HAP-1 (cell line): ENCODE results near the gene DOCK4.
A peak's percentile ranks its signal among the peaks of the same experiment; 100 is the strongest.

ENCODE experiments used
- DNase-seq, 2 experiments: peaks; one replicate each; pipeline ENCODE4 v3.0.0-alpha.2; 2016 to 2020; ENCODE audit warnings: low spot score in 2 of 2
- H3K27me3 ChIP-seq: fragments of 250-450 bp; sonication (Bioruptor Pico); 2 replicates; pipeline ENCODE4 v1.5.1; 2020; ENCODE audit warnings: low read depth, mild to moderate bottlenecking, moderate library complexity
- H3K36me3 ChIP-seq: fragments of 250-450 bp; sonication (Bioruptor Pico); replicated peaks from 2 replicates; pipeline ENCODE4 v1.5.1; 2020; ENCODE audit warnings: mild to moderate bottlenecking
- H3K4me1 ChIP-seq: fragments of 250-450 bp; sonication (Bioruptor Pico); 2 replicates; pipeline ENCODE4 v1.5.1; 2020; ENCODE audit warnings: mild to moderate bottlenecking
- H3K4me3 ChIP-seq: fragments of 250-450 bp; sonication (Bioruptor Pico); 2 replicates; pipeline ENCODE4 v1.5.1; 2020; ENCODE audit warnings: mild to moderate bottlenecking, moderate library complexity
- H3K9me3 ChIP-seq: fragments of 250-450 bp; sonication (Bioruptor Pico); 2 replicates; pipeline ENCODE4 v1.5.1; 2020; ENCODE audit warnings: mild to moderate bottlenecking, moderate library complexity
- in situ Hi-C: fragments of 300-500 bp; cut with MboI; formaldehyde crosslinking; loops from 3 replicates; pipeline ENCODE4 v1.14.3; 2020; ENCODE audit warnings: low sequenced_read_pairs, inconsistent platforms, mixed read lengths

Gene DOCK4

GRCh38 chr7:112067632-112068540, 138.3 kb downstream of the DOCK4 start:
- Histone ChIP-seq H3K27me3 (no peaks in the 10 kb centered on the region), H3K4me1 (no peaks in the 10 kb centered on the region), H3K36me3 (no peaks in the 10 kb centered on the region), H3K4me3 (no peak overlapping the region), H3K9me3 (no peaks in the 10 kb centered on the region)
- no peak for DNase-seq
- in situ Hi-C loops, result no loop called here

DNA sequence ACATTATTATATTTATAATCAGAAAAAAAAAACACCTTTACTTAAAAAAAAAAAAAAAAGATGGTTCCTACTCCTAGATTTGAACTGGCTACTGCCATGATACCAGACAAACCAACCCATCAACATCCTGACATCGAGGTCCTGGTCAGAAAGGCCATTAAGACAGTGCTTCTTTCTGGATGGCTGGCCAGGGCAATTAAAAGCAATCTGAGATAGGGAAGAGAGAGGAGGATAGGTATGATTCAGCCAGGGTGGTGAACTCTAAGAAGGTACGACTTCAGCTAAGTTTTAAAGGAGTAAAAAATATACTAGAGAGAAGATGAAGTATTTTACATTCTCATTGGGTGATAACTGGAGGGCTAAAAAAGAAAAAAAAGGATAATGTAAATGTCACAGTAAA, 139.0 kb downstream of the DOCK4 start:
- H3K36me3 ChIP-seq, result no peaks in the 10 kb centered on the region
- no peaks in the 10 kb centered on the region for H3K4me1 ChIP-seq
- in situ Hi-C loops, result no loop called here
- no peak for DNase-seq
- H3K9me3 ChIP-seq, result no peaks in the 10 kb centered on the region
- no peaks in the 10 kb centered on the region for H3K27me3 ChIP-seq
- no peak overlapping the region for H3K4me3 ChIP-seq

GRCh38 chr7:112065758-112066157, 140.4 kb downstream of the DOCK4 start:
- H3K4me3 ChIP-seq, result no peak overlapping the region
- no peak for DNase-seq
- H3K9me3 ChIP-seq, result no peaks in the 10 kb centered on the region
- no peaks in the 10 kb centered on the region for H3K36me3 ChIP-seq
- H3K27me3 ChIP-seq, result no peaks in the 10 kb centered on the region
- in situ Hi-C loops, result no loop called here
- no peaks in the 10 kb centered on the region; the same call in 1 of the 2 replicates for H3K4me1 ChIP-seq

DNA sequence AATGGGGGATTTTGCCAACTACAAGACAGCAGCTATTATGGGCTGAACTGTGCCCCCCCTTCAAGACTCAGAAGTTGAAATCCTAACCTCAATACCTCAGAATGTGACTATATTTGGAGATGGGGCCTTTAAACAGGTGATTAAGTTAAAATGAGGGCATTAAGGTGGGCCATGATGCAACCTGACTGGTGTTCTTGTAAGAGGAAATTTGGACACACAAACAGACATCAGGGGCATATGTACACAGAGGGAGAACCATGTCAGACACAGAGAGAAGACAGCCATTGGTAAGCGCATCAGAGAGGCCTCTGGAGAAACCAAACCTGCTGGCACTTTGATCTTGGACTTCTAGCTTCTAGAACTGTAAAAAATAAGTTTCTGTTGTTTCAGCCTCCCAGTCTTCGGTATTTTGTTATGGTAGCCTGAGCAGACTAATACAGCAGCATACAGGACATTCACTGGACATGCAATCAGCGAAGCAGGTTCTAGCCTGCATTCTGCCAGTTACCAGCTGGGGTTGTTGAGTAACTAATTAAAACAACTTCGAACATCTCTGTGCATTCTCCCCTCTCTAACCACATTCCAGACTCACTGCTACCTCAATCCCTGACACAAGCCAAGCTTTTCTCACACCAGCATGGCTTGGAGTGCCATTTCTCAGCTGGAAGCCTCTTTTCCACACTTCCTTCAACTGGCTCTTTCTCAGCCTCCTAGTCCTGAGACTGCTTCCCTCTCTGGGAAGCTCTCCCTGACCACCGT, 141.4 kb downstream of the DOCK4 start:
- in situ Hi-C loops, result no loop called here
- H3K27me3 ChIP-seq, result no peaks in the 10 kb centered on the region; the same call in 1 of the 2 replicates
- no peaks in the 10 kb centered on the region for H3K9me3 ChIP-seq
- H3K4me1 ChIP-seq, result peaks cover 8% of the 10 kb centered on the region
- no peak for DNase-seq
- no peaks in the 10 kb centered on the region for H3K36me3 ChIP-seq
- no peak overlapping the region for H3K4me3 ChIP-seq

GRCh38 chr7:112063974-112064373, 142.2 kb downstream of the DOCK4 start:
- in situ Hi-C loops, result no loop called here
- Histone ChIP-seq H3K4me3 (no peak overlapping the region), H3K36me3 (no peaks in the 10 kb centered on the region), H3K4me1 (peaks cover 8% of the 10 kb centered on the region), H3K27me3 (no peaks in the 10 kb centered on the region; the same call in 1 of the 2 replicates), H3K9me3 (no peaks in the 10 kb centered on the region)
- no peak for DNase-seq

- Histone ChIP-seq H3K4me3 (no peak overlapping the region), H3K9me3 (no peaks in the 10 kb centered on the region), H3K4me1 (peaks cover 17% of the 10 kb centered on the region), H3K36me3 (no peaks in the 10 kb centered on the region), H3K27me3 (no peaks in the 10 kb centered on the region; the same call in 1 of the 2 replicates)
- in situ Hi-C loops, result no loop called here
- DNase-seq, result no peak
Observed at GRCh38 chr7:112061051-112061450, 145.1 kb downstream of the DOCK4 start.

DNA sequence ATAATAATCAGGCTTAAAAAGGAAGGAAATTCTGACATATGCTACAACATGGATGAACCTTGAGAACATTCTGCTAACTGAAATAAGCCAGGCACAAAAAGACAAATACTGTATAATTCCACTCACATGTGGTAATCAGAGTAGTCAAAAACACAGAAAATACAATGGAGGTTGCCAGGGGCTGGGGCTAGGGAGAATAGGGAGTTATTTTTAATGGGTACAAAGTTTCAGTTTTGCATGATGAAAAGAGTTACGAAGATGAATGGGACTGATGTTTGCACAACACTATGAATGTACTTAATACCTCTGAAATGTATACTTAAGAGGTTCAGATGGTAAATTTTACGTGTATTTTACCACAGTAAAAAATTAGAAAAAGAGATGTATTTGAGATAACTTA, 145.6 kb downstream of the DOCK4 start:
- H3K9me3 ChIP-seq, result no peaks in the 10 kb centered on the region
- in situ Hi-C loops, result no loop called here
- H3K27me3 ChIP-seq, result no peaks in the 10 kb centered on the region; the same call in 1 of the 2 replicates
- peaks cover 19% of the 10 kb centered on the region for H3K4me1 ChIP-seq
- no peaks in the 10 kb centered on the region for H3K36me3 ChIP-seq
- DNase-seq, result peak; percentile 53 to 73
- H3K4me3 ChIP-seq, result no peak overlapping the region

DNA sequence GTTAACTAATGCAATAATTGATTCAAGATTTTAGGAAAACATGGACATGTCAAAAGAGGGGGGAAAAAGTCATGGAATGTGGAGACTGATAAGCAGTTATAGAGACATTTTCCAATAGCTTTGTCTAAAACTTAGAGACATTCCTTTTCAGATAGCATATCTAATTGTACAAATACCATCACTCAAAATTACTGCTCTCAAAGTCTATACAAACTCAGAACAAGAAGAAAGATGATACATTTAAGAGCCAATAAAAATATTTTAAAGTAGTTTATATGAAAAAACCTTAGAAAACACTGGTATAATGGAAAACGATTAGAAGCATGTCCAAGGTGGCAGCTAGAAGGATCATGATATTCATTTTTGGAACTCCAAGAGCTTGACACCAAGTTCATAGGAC, 146.5 kb downstream of the DOCK4 start:
- Histone ChIP-seq H3K4me1 (peaks cover 21% of the 10 kb centered on the region), H3K36me3 (no peaks in the 10 kb centered on the region), H3K9me3 (no peaks in the 10 kb centered on the region), H3K4me3 (no peak overlapping the region), H3K27me3 (no peaks in the 10 kb centered on the region; the same call in 1 of the 2 replicates)
- in situ Hi-C loops, result no loop called here
- DNase-seq, result no peak

DNA sequence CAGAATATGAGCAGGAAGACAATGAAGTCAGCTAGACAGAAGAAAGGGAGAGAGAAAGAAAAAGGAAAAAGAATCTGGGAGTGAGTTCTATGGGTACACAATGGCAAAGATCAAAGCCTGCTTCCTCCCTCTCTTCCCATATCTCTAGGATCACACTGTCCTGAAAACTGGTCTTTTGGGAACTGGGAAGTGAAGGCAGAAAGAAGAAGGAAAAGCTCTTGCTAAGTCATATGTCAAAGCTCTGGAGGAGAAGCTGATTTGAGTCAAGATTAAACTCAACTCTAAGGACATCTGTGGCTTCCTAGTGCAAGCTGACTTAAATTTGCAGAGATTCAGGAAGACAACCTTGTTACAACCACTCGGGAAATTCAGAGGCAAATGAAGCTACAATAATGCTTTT, 147.5 kb downstream of the DOCK4 start:
- Histone ChIP-seq H3K36me3 (no peaks in the 10 kb centered on the region), H3K9me3 (no peaks in the 10 kb centered on the region), H3K4me3 (no peak overlapping the region), H3K4me1 (peaks cover 22% of the 10 kb centered on the region), H3K27me3 (no peaks in the 10 kb centered on the region; the same call in 1 of the 2 replicates)
- no peak for DNase-seq
- in situ Hi-C loops, result no loop called here

GRCh38 chr7:112056409-112056808, 149.8 kb downstream of the DOCK4 start:
- in situ Hi-C loops, result no loop called here
- Histone ChIP-seq H3K4me1 (peaks cover 22% of the 10 kb centered on the region), H3K9me3 (no peaks in the 10 kb centered on the region), H3K4me3 (no peak overlapping the region), H3K27me3 (no peaks in the 10 kb centered on the region; the same call in 1 of the 2 replicates), H3K36me3 (no peaks in the 10 kb centered on the region)
- peak; percentile 60 to 78 for DNase-seq

GRCh38 chr7:112053737-112054069, 152.5 kb downstream of the DOCK4 start:
- Histone ChIP-seq H3K4me3 (no peak overlapping the region), H3K36me3 (no peaks in the 10 kb centered on the region), H3K9me3 (no peaks in the 10 kb centered on the region), H3K4me1 (peaks cover 15% of the 10 kb centered on the region), H3K27me3 (no peaks in the 10 kb centered on the region)
- DNase-seq, result no peak
- in situ Hi-C loops, result no loop called here

DNA sequence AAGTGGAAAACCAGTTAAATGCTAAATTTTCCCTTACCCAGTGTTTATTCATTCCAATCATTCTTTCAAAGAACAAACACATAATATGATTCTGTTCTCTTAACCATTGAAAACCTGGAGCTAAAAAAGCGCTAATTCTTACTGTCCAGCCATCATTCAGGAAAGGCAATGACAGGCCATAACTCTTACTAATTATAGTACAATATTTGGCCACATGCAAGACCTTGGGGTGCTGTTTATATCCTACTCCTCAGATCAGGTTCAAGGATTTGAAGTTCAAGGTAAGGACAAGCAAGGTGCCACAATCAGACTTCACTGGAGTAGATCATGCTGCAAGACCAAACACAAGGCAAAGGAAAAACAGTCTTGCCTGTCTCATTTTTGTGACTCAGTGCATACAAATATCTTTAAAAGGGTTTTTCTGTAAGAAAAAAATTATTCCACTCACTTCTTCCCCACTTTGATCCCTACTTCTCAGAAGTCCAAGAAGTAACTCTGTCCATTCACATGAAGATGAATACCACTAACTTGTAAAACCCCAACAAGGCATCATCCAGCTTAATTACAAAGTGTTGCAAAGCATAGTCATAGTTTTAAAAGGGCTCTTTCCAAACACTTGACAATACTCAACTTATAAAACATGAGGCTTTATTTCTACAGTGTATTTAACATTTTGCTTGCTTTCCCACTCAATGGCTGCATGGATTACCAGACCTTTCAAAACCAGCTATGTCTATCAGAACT, 153.0 kb downstream of the DOCK4 start:
- Histone ChIP-seq H3K9me3 (no peaks in the 10 kb centered on the region), H3K36me3 (no peaks in the 10 kb centered on the region), H3K4me3 (no peak overlapping the region), H3K4me1 (peaks cover 15% of the 10 kb centered on the region), H3K27me3 (no peaks in the 10 kb centered on the region)
- no peak for DNase-seq
- in situ Hi-C loops, result no loop called here

- Histone ChIP-seq H3K4me3 (no peak overlapping the region), H3K27me3 (no peaks in the 10 kb centered on the region), H3K36me3 (no peaks in the 10 kb centered on the region), H3K4me1 (peaks cover 15% of the 10 kb centered on the region), H3K9me3 (no peaks in the 10 kb centered on the region)
- no peak for DNase-seq
- in situ Hi-C loops, result no loop called here
Observed at GRCh38 chr7:112052498-112052897, 153.7 kb downstream of the DOCK4 start.
